K562 (cell line): ENCODE data around the gene CLDN7. TPM values are rescaled to one million over a fixed set of nuclear protein-coding genes. Genes with fewer than 3 reads are reported as not detected.

Experiments used
- ERF ChIP-seq: fragments of 450-650 bp; formaldehyde crosslinking; IDR thresholded peaks from 2 replicates; pipeline ENCODE4 v1.4.0; 2020; ENCODE audit warnings: mild to moderate bottlenecking, mixed read lengths
- IFI16 ChIP-seq: fragments of 250-450 bp; sonication (Bioruptor Pico); IDR thresholded peaks from 2 replicates; pipeline ENCODE4 v2.1.2; 2022; ENCODE audit warnings: mild to moderate bottlenecking, inconsistent platforms
- ZBTB40 ChIP-seq, 2 experiments: fragments of 450-650 bp in 1 of 2; sonication (generic) in 1 of 2; formaldehyde crosslinking in 1 of 2; IDR thresholded peaks; 2 replicates each; pipeline versions ENCODE4 v1.7.1 to v1.9.0; 2016 to 2022; ENCODE audit warnings: inconsistent platforms in 1 of 2, mild to moderate bottlenecking in 1 of 2, missing genetic modification reagents in 1 of 2
- ZBTB8A ChIP-seq: fragments of 450-650 bp; IDR thresholded peaks from 2 replicates; pipeline ENCODE4 v1.6.1; 2018; ENCODE audit warnings: mild to moderate bottlenecking, moderate library complexity; ENCODE audit not compliant: partially characterized antibody
- polyA plus RNA-seq, 8 experiments: library from polyadenylated mRNA; depleted of rRNA in 4 of 8; stranded (reverse) in 5 of 8; unstranded in 3 of 8; fragments of >200 nt; fragmentation: Nextera tagmentation in 2 of 8; fragmentation: Illumina TruSeq in 1 of 8; extraction: Ambion mirVana in 2 of 8; extraction: Trizol in 1 of 8; gene quantifications; 2 replicates each; pipeline versions ENCODE4 v1.2.1 to v1.2.3, GENCODE V29; 2011 to 2014; ENCODE audit warnings: inconsistent platforms in 1 of 8, missing spikeins in 1 of 8
- total RNA-seq, 7 experiments: library from RNA; depleted of rRNA in 6 of 7; stranded (reverse); fragments of >200 nt in 6 of 7; fragmentation: Illumina TruSeq in 2 of 7; extraction: Trizol in 2 of 7; gene quantifications; 2 replicates each; pipeline versions ENCODE4 v1.2.1 to v1.2.3, GENCODE V29; 2011 to 2021; ENCODE audit warnings: low replicate concordance in 1 of 7
- TF ChIP-seq, protein P1 (sequence below): fragments of 450-650 bp; conservative IDR thresholded peaks from 2 replicates; pipeline ENCODE4 v1.6.1; 2016; ENCODE audit warnings: missing genetic modification characterization, low read depth, mild to moderate bottlenecking, control low read depth, missing compliant biosample characterization
- TF ChIP-seq, protein P2 (sequence below), 2 experiments: fragments of 450-650 bp; IDR thresholded peaks; 2 replicates each; pipeline ENCODE4 v1.6.1; 2016; ENCODE audit warnings: mild to moderate bottlenecking in 2 of 2, borderline replicate concordance in 1 of 2, low read depth in 1 of 2, moderate library complexity in 1 of 2

The CLDN7 gene
- total and polyA plus RNA-seq, 9 of the 15 experiments (the other 6 are each of a cell fraction or from before 2014, with no cell fraction given): 2.2 to 14.5 (median 7.6) TPM

DNA sequence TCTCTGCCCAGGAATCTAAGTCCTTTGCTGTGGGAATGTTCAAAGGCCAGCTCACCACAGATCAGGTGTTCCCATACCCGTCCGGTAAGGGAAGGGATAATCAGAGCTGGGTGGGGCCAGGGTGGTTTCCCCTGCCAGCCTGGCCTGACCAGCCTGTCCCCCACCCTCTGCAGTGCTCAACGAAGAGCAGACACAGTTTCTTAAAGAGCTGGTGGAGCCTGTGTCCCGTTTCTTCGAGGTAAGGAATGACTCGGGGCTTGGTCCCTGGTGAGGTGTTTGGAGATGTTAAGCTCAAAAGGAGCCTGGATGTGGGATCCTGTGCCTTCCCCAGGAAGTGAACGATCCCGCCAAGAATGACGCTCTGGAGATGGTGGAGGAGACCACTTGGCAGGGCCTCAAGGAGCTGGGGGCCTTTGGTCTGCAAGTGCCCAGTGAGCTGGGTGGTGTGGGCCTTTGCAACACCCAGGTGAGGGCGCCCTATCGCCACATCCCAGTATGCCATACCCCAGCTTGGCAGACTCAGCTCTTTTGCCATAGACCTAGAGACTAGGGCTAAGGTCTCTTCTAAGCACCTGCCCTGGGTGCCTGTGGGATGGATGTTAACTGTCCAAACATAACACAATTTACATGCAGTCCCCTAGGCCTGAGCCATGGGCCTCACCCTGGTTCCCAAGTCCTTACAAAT, 41.5 kb downstream of the CLDN7 start (continued):
- TF ChIP-seq ZBTB40 (IDR thresholded peaks at IDR 0.05) (no peak), ZBTB40 (CRISPR knock-in tag; IDR thresholded peaks at IDR 0.05) (no peak), ERF (0 out of 2 replicates have a peak, but pooled peaks have one; percentile 45), ZBTB8A (no peak), IFI16 (CRISPR knock-in tag) (no peak)
- TF ChIP-seq, protein P1, sequence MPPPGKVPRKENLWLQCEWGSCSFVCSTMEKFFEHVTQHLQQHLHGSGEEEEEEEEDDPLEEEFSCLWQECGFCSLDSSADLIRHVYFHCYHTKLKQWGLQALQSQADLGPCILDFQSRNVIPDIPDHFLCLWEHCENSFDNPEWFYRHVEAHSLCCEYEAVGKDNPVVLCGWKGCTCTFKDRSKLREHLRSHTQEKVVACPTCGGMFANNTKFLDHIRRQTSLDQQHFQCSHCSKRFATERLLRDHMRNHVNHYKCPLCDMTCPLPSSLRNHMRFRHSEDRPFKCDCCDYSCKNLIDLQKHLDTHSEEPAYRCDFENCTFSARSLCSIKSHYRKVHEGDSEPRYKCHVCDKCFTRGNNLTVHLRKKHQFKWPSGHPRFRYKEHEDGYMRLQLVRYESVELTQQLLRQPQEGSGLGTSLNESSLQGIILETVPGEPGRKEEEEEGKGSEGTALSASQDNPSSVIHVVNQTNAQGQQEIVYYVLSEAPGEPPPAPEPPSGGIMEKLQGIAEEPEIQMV (tag): no peak
- TF ChIP-seq, protein P2, sequence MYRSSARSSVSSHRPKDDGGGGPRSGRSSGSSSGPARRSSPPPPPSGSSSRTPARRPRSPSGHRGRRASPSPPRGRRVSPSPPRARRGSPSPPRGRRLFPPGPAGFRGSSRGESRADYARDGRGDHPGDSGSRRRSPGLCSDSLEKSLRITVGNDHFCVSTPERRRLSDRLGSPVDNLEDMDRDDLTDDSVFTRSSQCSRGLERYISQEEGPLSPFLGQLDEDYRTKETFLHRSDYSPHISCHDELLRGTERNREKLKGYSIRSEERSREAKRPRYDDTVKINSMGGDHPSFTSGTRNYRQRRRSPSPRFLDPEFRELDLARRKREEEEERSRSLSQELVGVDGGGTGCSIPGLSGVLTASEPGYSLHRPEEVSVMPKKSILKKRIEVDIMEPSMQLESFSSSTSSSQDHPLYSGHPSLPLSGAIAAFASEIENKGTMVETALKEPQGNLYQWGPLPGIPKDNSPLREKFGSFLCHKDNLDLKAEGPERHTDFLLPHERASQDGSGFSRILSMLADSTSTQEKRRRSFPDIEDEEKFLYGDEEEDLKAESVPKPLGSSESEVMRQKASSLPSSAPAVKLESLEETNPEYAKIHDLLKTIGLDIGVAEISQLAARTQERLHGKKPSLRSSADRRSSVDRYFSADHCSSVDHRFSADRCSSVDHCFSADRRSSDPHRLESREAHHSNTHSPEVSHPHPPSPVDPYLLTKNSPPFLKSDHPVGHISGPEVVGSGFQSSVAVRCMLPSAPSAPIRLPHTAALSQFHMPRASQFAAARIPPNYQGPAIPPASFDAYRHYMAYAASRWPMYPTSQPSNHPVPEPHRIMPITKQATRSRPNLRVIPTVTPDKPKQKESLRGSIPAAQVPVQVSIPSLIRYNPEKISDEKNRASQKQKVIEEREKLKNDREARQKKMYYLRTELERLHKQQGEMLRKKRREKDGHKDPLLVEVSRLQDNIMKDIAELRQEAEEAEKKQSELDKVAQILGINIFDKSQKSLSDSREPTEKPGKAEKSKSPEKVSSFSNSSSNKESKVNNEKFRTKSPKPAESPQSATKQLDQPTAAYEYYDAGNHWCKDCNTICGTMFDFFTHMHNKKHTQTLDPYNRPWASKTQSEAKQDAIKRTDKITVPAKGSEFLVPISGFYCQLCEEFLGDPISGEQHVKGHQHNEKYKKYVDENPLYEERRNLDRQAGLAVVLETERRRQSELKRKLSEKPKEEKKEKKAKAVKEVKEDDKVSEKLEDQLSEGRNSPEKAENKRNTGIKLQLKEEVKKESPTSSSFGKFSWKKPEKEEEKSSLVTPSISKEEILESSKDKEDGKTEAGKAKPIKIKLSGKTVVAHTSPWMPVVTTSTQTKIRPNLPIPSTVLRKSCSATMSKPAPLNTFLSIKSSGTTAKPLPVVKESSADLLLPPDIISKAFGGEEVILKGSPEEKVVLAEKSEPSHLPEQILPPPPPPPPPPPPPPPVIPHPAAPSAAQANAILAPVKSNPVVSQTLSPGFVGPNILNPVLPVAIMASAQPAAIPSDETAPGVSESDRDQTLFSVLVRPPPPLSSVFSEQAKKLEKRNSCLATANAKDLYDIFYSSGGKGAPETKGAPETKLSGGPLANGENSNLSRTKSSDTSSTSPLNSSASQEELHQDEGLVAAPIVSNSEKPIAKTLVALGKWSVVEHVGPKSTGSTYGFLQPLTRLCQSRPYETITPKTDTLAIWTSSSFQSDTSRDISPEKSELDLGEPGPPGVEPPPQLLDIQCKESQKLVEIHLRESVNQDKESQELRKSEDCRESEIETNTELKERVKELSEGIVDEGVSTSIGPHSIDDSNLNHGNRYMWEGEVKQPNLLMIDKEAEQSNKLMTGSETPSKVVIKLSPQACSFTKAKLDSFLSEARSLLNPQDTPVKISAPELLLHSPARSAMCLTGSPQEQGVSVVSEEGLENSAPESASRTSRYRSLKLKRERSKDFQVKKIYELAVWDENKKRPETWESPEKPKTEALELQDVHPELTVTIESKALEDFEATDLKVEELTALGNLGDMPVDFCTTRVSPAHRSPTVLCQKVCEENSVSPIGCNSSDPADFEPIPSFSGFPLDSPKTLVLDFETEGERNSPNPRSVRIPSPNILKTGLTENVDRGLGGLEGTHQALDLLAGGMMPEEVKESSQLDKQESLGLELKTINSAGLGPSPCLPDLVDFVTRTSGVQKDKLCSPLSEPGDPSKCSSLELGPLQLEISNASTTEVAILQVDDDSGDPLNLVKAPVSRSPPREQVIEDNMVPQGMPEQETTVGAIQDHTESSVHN (IDR thresholded peaks at IDR 0.05; ENCODE audit: borderline replicate concordance in 1 of 2, low read depth in 1 of 2): no peak
